GM10248 (cell line): ENCODE data around the gene DYNLT2B.
A peak's percentile ranks its signal among the peaks of the same experiment; 100 is the strongest.

ENCODE experiments used
- CTCF ChIA-PET: fragments of 300-600 bp; sonication (Branson Sonifier 250); formaldehyde crosslinking; extraction: SDS; loops from one replicate; lab custom pipeline; 2021; ENCODE audit warnings: antibody characterized with exemption; lab: Yijun Ruan, JAX
- POLR2A ChIA-PET: fragments of 350-650 bp; sonication (Branson Sonifier 250); formaldehyde crosslinking; extraction: SDS; loops from one replicate; lab custom pipeline; 2020; ENCODE audit warnings: antibody characterized with exemption; lab: Yijun Ruan, JAX
- DNase-seq: peaks from one replicate; pipeline ENCODE4 v3.0.0; 2012; ENCODE audit errors: extremely low spot score
- CTCF ChIP-seq: IDR thresholded peaks from 2 replicates; pipeline ENCODE4 v1.5.1; 2012; ENCODE audit warnings: mild to moderate bottlenecking, low read depth; ENCODE audit errors: extremely low read depth, missing control alignments, control extremely low read depth

The DYNLT2B gene

GRCh38 chr3:196280689-196281440 is 37.2 kb downstream of the DYNLT2B start:
- peak; percentile 48 for DNase-seq
- CTCF ChIA-PET: interaction anchor here (0.7 to 4.7 kb wide), 14 partner anchors 8 to 188 kb away, joined by 3 to 22 read pairs (median 3); no protein-coding TSS in a partner anchor
- no peak for TF ChIP-seq CTCF
- POLR2A ChIA-PET: interaction anchor here (0.5 kb wide), 1 partner anchor 213 kb away, joined by 4 read pairs; no protein-coding TSS in a partner anchor

- ChIA-PET CTCF (interaction anchor here (1.1 to 1.5 kb wide), 3 partner anchors 18 to 23 kb away, joined by 3 to 8 read pairs (median 6); no protein-coding TSS in a partner anchor), POLR2A (no interaction called here)
- DNase-seq: no peak
- no peak for TF ChIP-seq CTCF
These were observed 42.9 kb downstream of the DYNLT2B start for GRCh38 chr3:196275126-196275525.

GRCh38 chr3:196274585-196274984 is 43.5 kb downstream of the DYNLT2B start:
- POLR2A ChIA-PET: no interaction called here
- DNase-seq: peak; percentile 85
- CTCF ChIA-PET: interaction anchor here (1.1 to 1.5 kb wide), 2 partner anchors 21 to 23 kb away, joined by 3 to 8 read pairs; no protein-coding TSS in a partner anchor
- TF ChIP-seq CTCF: no peak

- CTCF ChIA-PET: interaction anchor here (1.1 to 1.5 kb wide), 2 partner anchors 8 to 20 kb away, joined by 4 to 6 read pairs; no protein-coding TSS in a partner anchor
- TF ChIP-seq CTCF: no peak
- no peak for DNase-seq
- POLR2A ChIA-PET: interaction anchor here (1.3 kb wide), 1 partner anchor 9 kb away, joined by 4 read pairs; no protein-coding TSS in a partner anchor
These were observed 44.4 kb downstream of the DYNLT2B start for GRCh38 chr3:196273655-196274054.

- DNase-seq: no peak
- ChIA-PET CTCF (interaction anchor here (0.8 to 1.5 kb wide), 4 partner anchors 8 to 19 kb away, joined by 3 to 6 read pairs (median 4); no protein-coding TSS in a partner anchor), POLR2A (interaction anchor here (1.3 kb wide), 1 partner anchor 9 kb away, joined by 4 read pairs; no protein-coding TSS in a partner anchor)
- TF ChIP-seq CTCF: no peak
These were observed 45.2 kb downstream of the DYNLT2B start for GRCh38 chr3:196272826-196273225.

- CTCF ChIA-PET: interaction anchor here (1.1 to 4.0 kb wide), 2 partner anchors 9 to 17 kb away, joined by 3 to 16 read pairs; no protein-coding TSS in a partner anchor
- no peak for DNase-seq
- POLR2A ChIA-PET: no interaction called here
- TF ChIP-seq CTCF: no peak
These were observed 47.5 kb downstream of the DYNLT2B start for GRCh38 chr3:196270499-196270898.
